ENCODE data around the gene PHKG2.
A peak's percentile ranks its signal among the peaks of the same experiment; 100 is the strongest.

Gene PHKG2

DNA sequence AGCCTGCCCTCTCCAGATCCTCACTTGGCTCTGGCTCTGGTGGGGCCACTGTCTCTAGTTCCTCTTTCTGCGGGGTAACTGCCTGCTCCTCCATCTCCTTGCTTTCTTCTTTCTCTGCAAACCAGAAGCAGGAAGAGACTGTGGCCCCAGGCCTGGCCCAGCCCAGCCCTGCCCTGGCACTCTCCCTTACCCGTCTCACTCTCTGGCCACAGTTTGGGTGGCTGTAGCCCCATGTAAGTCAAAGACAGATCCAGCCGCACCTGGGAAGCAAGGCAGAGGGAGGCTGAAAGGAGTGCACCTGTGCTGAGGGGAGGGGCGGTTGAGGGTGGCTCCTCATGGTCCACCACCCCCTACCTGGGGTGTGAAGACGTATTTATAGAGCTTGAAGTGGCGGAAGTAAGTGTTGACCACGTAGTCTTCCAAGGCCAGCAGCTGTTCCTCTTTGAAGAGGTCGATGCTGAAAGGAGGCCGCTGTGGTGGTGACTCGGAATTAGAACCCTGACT, 10.8 kb downstream of the PHKG2 start:
- peaks cover 25% of the 10 kb centered on the region for H3K4me1 Mint-ChIP-seq (ENCODE audit: low read depth)
- peaks cover 3% of the 10 kb centered on the region for H3K36me3 Mint-ChIP-seq
- H3K9me3 Mint-ChIP-seq (ENCODE audit: low read depth) = no peaks in the 10 kb centered on the region
- no peak overlapping the region for H3K27ac Mint-ChIP-seq
- H3K4me3 Mint-ChIP-seq = no peak overlapping the region
- no peaks in the 10 kb centered on the region for H3K27me3 Mint-ChIP-seq

DNA sequence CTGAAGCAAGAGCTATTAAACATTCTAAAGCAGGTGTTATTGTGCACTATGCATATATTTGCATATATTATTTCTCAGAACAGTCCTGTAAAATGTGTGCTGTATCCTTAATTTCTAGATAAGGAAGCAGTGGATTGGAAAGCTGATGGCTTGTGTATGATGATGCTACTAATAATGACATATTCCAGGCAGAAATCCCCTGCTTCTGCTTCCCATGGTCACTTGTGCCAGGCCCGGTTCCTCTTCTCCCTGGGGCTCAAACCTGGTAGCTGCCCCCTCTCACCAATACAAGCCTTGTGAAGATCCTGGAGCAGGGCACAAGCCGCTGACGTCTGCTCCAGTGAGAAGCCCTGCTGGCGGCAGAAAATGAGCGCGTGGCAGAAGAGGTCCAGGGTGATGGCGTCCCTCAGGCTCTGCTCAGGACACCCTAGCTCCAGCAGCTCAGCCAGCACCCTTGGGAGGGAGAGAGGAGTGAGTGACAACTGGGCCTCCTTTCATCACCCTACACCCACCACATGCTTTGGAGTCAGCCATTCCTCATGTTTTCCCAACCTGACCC, 11.9 kb downstream of the PHKG2 start:
- H3K36me3 Mint-ChIP-seq = no peaks in the 10 kb centered on the region
- H3K9me3 Mint-ChIP-seq (ENCODE audit: low read depth) = no peaks in the 10 kb centered on the region
- no peak overlapping the region for H3K27ac Mint-ChIP-seq
- peak overlapping the region; percentile 95 for H3K4me3 Mint-ChIP-seq
- H3K27me3 Mint-ChIP-seq = no peaks in the 10 kb centered on the region
- peaks cover 26% of the 10 kb centered on the region for H3K4me1 Mint-ChIP-seq (ENCODE audit: low read depth)

DNA sequence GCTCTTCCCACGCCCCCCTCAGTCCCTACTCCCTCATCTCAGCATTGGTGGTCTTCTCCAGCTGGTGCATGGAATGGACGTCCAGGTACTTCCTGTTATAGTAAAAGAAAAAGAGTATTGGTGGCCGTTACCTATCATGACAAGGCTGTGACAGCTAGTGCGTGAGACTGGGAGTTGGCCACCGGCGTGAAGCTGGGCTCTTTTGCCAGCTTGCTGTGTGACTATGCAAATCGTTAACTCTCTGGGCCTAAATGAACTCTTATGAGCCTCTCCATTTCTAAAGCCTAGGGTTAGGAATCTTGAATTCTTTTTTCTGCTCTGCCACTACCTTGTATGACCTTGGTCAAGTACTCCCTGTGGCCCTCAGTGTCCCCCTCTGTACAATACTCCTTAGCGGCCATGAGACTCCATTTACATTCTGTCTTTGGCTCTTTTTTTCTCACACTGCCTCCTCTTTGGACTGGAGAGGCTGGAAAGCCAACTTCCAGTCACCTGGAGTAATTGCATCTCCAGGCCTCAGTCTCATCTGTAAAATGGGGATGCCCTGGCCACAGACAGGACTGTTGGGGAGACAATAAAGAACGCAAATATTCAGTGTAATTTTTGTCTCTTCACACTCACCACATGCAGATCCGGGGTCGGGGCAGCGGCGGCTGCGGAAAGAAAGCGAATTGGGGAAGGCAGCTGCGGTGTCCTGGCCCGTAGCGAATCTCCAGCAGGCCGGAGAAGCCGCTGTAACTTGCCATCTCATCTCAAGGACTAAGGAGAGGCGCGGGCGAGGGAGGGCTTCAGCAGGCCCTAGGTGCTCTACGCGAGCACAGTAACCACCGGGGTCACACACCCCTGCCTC, 12.6 kb downstream of the PHKG2 start:
- Mint-ChIP-seq H3K36me3 (no peaks in the 10 kb centered on the region), H3K27me3 (no peaks in the 10 kb centered on the region), H3K27ac (peak overlapping the region; percentile 84), H3K4me3 (peak overlapping the region; percentile 95), H3K4me1 (ENCODE audit: low read depth) (peaks cover 26% of the 10 kb centered on the region), H3K9me3 (ENCODE audit: low read depth) (no peaks in the 10 kb centered on the region)

DNA sequence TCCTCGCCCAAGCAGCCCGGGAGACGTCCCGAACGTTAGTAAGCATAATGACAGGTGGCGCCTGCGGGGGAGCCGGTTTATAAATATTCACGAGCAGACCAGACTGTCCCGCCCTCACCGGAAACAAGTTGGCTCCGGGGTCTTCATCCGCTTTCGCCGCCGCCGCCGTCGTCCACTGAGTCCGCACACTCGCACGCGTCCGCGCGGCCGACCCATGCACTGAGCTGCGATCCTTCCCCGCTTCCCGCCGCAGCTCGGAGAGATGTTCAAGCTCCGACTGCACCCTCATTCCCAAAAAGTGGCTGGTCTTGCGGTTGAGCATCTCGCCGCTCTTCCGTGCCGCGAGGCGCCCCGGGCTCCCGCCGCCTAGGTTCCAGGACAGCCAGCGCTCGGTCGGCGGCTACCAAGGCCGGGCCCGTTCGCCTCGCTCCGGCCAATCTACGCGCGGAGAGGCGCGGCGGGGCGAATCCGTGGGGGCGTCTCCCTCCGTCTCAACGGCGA, 13.3 kb downstream of the PHKG2 start:
- peaks cover 26% of the 10 kb centered on the region for H3K4me1 Mint-ChIP-seq (ENCODE audit: low read depth)
- no peaks in the 10 kb centered on the region for H3K9me3 Mint-ChIP-seq (ENCODE audit: low read depth)
- H3K27ac Mint-ChIP-seq = peak overlapping the region; percentile 84

DNA sequence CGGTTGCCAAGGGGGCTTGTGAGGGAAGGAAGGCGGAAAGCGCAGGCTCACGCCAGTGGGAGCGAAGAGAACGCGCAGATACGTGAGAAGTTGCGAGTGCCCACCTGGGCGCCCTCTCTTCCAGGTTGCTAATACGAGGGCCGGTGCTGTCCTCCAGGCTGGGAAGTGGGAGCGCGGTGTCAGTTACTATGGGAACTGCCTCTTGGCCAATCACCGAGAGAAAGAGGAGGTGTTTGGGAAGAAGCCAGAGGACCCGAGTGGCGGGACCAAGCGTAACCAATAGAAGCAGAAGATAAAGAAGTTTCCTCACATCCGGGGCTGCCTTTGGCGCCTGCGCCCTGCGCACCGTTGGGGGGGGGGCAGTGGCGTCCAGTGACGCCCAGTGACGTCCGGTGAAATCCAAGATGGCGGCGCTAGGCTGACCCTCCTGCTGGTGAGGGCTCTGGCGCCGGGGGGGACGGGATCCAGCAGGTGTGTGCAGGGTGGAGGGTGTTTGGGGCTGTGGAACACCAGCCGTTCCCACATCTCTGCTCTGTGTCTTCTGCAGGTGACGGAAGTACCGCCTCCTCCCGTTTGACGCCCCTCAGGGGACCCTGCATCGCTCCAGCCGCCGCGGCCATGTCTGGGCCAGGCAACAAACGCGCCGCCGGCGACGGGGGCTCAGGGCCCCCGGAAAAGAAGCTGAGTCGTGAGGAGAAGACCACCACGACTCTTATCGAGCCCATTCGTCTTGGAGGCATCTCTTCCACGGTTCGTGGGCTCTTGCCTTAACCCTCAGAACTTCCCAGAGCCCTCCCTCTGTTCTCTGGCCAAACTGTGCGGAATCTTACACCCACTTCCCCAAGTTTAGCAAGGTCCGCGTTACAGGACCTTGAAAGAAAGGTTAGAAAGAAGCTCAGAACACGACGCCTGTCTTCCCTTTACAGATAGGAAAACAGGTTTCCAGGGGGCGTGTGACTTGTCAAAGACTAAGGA, 14.0 kb downstream of the PHKG2 start, which contains the start of the genes CFAP119 and RNF40:
Gene CFAP119, minus strand, starts transcription at position 135 of the 975 bp plus-strand sequence. CDS start 314 bp downstream, outside the sequence.
Gene RNF40, plus strand, starts transcription at position 395 of the 975 bp plus-strand sequence. Its CDS starts 224 bp downstream, at position 619.
- Mint-ChIP-seq H3K4me1 (ENCODE audit: low read depth) (peaks cover 27% of the 10 kb centered on the region), H3K9me3 (ENCODE audit: low read depth) (no peaks in the 10 kb centered on the region), H3K27ac (peak within 1 kb of the TSS; percentile 84), H3K36me3 (peaks cover 2% of the 10 kb centered on the region), H3K27me3 (no peaks in the 10 kb centered on the region), H3K4me3 (peak within 1 kb of the TSS; percentile 95)

More for the DNA sequence above, 13.3 kb downstream of the PHKG2 start:
- H3K36me3 Mint-ChIP-seq = no peaks in the 10 kb centered on the region
- peak overlapping the region; percentile 95 for H3K4me3 Mint-ChIP-seq
- no peaks in the 10 kb centered on the region for H3K27me3 Mint-ChIP-seq

DNA sequence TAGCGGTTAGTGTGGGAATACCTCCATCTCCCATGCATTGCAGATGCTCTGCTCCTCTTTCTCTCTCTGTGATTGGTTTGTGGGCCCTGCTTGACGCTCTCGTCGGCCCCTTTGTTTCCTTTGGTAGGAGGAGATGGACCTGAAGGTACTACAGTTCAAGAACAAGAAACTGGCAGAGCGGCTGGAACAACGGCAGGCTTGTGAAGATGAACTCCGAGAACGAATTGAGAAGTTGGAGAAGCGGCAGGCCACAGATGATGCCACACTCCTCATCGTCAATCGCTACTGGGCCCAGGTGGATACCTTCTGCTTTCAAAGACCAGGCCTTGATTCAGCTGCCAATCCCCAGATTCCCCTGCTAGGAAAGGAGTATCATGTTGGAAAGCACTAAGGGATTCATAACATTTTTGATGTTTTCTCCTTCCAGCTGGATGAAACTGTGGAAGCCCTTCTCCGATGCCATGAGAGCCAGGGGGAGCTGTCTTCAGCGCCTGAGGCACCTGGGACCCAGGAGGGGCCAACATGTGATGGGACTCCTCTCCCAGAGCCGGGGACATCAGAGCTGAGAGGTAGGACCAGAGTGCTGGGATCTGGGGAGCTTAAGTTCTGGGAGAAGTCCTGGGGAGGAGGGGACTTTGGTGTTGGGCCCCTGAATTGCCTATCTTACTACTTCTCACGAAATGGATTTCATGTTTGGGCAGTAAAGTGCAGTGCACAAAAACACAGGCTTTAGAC, 14.9 kb downstream of the PHKG2 start:
- H3K4me1 Mint-ChIP-seq (ENCODE audit: low read depth) = peaks cover 27% of the 10 kb centered on the region
- no peaks in the 10 kb centered on the region for H3K9me3 Mint-ChIP-seq (ENCODE audit: low read depth)
- H3K4me3 Mint-ChIP-seq = peak overlapping the region; percentile 95
- no peaks in the 10 kb centered on the region for H3K27me3 Mint-ChIP-seq
- peaks cover 2% of the 10 kb centered on the region for H3K36me3 Mint-ChIP-seq
- peak overlapping the region; percentile 84 for H3K27ac Mint-ChIP-seq

DNA sequence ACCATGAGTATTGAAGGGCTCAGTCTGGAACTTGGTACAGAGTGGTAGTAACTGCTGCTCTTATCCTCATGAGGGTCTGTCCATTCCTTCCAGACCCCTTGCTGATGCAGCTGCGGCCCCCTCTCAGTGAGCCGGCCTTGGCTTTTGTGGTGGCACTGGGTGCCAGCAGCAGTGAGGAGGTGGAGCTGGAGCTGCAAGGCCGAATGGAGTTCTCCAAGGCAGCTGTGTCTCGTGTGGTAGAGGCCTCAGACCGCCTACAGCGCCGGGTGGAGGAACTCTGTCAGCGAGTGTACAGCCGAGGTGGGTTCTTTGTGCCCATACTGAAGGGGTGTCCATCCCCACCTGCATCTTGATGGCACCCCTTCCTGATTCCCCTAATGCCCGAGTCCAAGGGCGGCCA, 15.9 kb downstream of the PHKG2 start:
- peak overlapping the region; percentile 95 for H3K4me3 Mint-ChIP-seq
- no peaks in the 10 kb centered on the region for H3K27me3 Mint-ChIP-seq
- H3K36me3 Mint-ChIP-seq = peaks cover 2% of the 10 kb centered on the region
- peaks cover 27% of the 10 kb centered on the region for H3K4me1 Mint-ChIP-seq (ENCODE audit: low read depth)
- H3K9me3 Mint-ChIP-seq (ENCODE audit: low read depth) = no peaks in the 10 kb centered on the region
- no peak overlapping the region for H3K27ac Mint-ChIP-seq

DNA sequence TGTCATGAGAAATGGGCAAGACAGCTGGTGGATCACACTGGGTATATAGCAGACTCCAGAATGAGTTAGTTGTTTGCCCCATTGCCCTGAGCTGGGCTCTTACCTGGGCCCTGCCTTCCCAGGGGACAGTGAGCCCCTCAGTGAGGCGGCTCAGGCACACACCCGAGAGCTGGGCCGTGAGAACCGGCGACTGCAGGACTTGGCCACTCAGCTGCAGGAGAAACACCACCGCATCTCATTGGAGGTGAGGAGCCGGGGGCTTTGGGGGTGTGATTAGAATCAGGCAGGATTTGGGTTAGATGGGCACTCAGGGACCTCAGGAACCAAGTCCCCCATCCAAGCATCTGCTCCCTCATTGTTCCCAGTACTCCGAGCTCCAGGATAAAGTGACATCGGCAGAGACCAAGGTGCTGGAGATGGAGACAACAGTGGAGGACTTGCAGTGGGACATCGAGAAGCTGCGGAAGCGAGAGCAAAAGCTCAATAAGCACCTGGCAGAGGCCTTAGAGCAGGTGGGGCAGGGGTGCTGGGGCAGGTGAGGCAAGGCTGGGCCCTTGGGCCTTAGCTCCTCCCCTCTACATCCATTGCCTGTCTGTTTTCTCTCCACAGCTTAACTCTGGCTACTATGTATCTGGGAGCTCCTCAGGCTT, 16.7 kb downstream of the PHKG2 start:
- Mint-ChIP-seq H3K27me3 (no peaks in the 10 kb centered on the region), H3K4me1 (ENCODE audit: low read depth) (peaks cover 27% of the 10 kb centered on the region), H3K27ac (no peak overlapping the region), H3K9me3 (ENCODE audit: low read depth) (no peaks in the 10 kb centered on the region), H3K36me3 (peaks cover 2% of the 10 kb centered on the region), H3K4me3 (no peak overlapping the region)

DNA sequence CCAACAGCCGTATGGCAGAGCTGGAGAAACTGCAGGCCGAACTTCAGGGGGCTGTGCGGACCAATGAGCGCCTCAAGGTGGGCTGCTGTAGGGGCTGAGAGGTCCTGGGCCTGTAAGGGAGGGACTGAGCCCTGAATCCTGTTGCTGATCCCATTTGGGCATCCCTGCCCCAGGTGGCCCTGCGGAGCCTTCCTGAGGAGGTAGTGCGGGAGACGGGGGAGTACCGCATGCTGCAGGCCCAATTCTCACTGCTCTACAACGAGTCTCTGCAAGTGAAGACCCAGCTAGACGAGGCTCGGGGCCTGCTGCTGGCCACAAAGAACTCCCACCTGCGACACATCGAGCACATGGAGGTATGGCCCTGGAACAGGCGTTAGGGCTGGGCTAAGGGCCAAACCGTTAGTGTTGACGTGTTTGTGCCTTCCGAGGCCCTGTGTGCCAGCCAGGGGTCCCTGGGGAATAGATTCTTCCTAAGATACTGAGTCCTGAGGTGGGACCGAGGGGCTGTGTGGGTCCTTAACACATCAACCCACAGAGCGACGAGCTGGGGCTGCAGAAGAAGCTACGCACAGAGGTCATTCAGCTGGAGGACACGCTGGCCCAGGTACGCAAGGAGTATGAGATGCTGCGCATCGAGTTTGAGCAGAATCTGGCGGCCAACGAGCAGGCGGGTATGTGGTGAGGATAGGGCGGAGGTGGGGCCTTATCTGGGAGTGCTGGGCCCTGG, 18.1 kb downstream of the PHKG2 start:
- Mint-ChIP-seq H3K4me1 (ENCODE audit: low read depth) (peaks cover 19% of the 10 kb centered on the region), H3K27me3 (no peaks in the 10 kb centered on the region), H3K9me3 (ENCODE audit: low read depth) (no peaks in the 10 kb centered on the region), H3K4me3 (no peak overlapping the region), H3K27ac (no peak overlapping the region), H3K36me3 (peaks cover 2% of the 10 kb centered on the region)

DNA sequence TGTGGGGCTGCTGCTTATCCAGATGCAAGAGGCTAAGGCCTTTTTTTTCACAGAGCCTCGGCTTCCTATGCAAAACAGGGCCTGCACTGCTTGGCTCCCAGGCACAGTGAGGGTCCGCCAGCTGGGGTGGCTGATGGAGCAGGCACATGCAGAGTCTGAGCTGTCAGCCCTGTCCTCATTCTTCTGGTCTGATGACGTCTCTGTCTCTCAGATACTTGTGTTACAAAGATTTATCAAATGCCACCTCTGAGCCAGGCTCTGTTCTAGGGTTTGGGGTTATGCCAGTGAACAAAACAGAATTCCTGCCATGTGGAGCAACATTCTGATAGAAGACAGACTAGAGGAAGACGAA, 18.7 kb downstream of the PHKG2 start:
- Mint-ChIP-seq H3K4me3 (no peak overlapping the region), H3K27ac (no peak overlapping the region)

DNA sequence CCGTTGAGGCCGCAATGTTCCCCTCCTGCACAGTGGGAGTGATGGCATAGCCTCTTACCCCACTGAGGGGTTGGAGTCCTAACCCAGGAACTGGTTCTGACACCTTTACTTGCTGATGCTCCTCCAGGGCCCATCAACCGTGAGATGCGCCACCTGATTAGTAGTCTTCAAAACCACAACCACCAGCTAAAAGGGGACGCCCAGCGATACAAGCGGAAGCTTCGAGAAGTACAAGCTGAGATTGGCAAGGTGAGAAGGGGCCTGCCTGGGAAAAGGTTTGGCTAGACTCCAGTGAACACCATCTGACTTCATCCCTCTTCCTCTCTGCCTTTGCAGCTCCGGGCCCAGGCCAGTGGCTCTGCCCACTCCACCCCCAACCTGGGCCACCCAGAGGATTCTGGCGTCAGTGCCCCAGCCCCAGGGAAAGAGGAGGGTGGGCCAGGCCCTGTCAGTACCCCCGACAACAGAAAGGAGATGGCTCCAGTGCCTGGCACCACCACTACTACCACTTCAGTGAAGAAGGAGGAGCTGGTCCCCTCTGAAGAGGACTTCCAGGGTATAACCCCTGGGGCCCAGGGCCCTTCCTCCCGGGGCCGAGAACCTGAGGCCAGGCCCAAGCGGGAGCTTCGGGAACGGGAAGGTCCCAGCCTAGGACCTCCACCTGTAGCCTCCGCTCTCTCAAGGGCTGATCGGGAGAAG, 19.7 kb downstream of the PHKG2 start:
- Mint-ChIP-seq H3K36me3 (peaks cover 2% of the 10 kb centered on the region), H3K4me3 (no peak overlapping the region), H3K27me3 (no peaks in the 10 kb centered on the region), H3K9me3 (ENCODE audit: low read depth) (no peaks in the 10 kb centered on the region), H3K27ac (no peak overlapping the region), H3K4me1 (ENCODE audit: low read depth) (peaks cover 19% of the 10 kb centered on the region)

More for the DNA sequence above, 18.7 kb downstream of the PHKG2 start:
- peaks cover 2% of the 10 kb centered on the region for H3K36me3 Mint-ChIP-seq
- H3K9me3 Mint-ChIP-seq (ENCODE audit: low read depth) = no peaks in the 10 kb centered on the region
- no peaks in the 10 kb centered on the region for H3K27me3 Mint-ChIP-seq
- peaks cover 19% of the 10 kb centered on the region for H3K4me1 Mint-ChIP-seq (ENCODE audit: low read depth)

DNA sequence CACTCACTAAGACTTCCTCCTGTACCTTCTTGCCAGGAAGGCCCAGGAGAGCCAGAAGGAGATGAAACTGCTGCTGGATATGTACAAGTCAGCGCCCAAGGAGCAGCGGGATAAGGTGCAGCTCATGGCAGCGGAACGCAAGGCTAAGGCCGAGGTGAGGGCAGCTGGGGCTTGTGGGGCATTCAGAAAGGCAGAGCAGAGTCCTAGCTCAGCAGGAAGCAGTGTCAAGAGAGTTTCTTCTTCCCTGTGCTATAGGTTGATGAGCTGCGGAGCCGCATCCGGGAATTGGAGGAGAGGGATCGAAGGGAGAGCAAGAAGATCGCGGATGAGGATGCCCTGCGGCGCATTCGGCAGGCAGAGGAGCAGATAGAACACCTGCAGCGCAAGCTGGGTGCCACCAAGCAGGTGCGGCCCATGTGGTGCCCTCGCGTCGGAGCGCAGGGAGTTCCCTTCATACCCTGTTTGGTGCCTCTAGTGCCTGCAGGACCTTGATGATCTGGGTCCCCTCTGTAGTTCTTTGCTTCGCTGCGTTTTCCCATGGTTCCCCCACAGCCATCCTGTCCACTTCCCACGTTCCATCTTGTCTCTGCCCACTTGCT, 20.5 kb downstream of the PHKG2 start:
- H3K4me1 Mint-ChIP-seq (ENCODE audit: low read depth) = peaks cover 12% of the 10 kb centered on the region
- H3K27ac Mint-ChIP-seq = no peak overlapping the region
- H3K36me3 Mint-ChIP-seq = peaks cover 2% of the 10 kb centered on the region
- H3K9me3 Mint-ChIP-seq (ENCODE audit: low read depth) = no peaks in the 10 kb centered on the region
- no peaks in the 10 kb centered on the region for H3K27me3 Mint-ChIP-seq
- no peak overlapping the region for H3K4me3 Mint-ChIP-seq

All from activated naive CD8-positive, alpha-beta T cell (primary cell).